SK-N-SH treated with all-trans-retinoic acid at 6 μM for 48 hours (cell line): Measurements from ENCODE around the gene XPC.

Source experiments
- ATAC-seq: fragments of 200-7000 bp; cut with Tn5 transposase; 3 replicates; pipeline ENCODE4 v1.9.1; 2020; ENCODE audit warnings: mild to moderate bottlenecking, moderate library complexity
- ARNTL ChIP-seq: fragments of 450-650 bp; formaldehyde crosslinking; IDR thresholded peaks from 2 replicates; pipeline ENCODE4 v1.5.0; 2020; ENCODE audit warnings: low read depth, mild to moderate bottlenecking, moderate library complexity, borderline replicate concordance
- BACH2 ChIP-seq: fragments of 250-450 bp; sonication (Bioruptor Pico); IDR thresholded peaks from 2 replicates; pipeline ENCODE4 v1.9.0; 2021; ENCODE audit warnings: mild to moderate bottlenecking, borderline replicate concordance
- CSDC2 ChIP-seq: fragments of 250-450 bp; sonication (Bioruptor Pico); IDR thresholded peaks from 2 replicates; pipeline ENCODE4 v1.5.0; 2020; ENCODE audit warnings: mild to moderate bottlenecking, moderate library complexity
- ESRRG ChIP-seq: fragments of 250-450 bp; sonication (Bioruptor Pico); IDR thresholded peaks from 2 replicates; pipeline ENCODE4 v1.6.1; 2021; ENCODE audit warnings: mild to moderate bottlenecking
- GLIS3 ChIP-seq: fragments of 250-450 bp; sonication (Bioruptor Pico); IDR thresholded peaks from 2 replicates; pipeline ENCODE4 v1.5.0; 2020; ENCODE audit warnings: mild to moderate bottlenecking, moderate library complexity
- ISL1 ChIP-seq: fragments of 250-450 bp; sonication (Bioruptor Pico); IDR thresholded peaks from 2 replicates; pipeline ENCODE4 v2.1.2; 2022; ENCODE audit warnings: mild to moderate bottlenecking, moderate library complexity
- OSR1 ChIP-seq: fragments of 250-450 bp; sonication (Bioruptor Pico); IDR thresholded peaks from 2 replicates; pipeline ENCODE4 v1.8.0; 2022; ENCODE audit warnings: moderate library complexity, mild to moderate bottlenecking, inconsistent platforms
- PPARA ChIP-seq: fragments of 250-450 bp; sonication (Bioruptor Pico); IDR thresholded peaks from 2 replicates; pipeline ENCODE4 v1.5.0; 2020; ENCODE audit warnings: mild to moderate bottlenecking, borderline replicate concordance
- RARB ChIP-seq: fragments of 250-450 bp; sonication (Bioruptor Pico); IDR thresholded peaks from 2 replicates; pipeline ENCODE4 v1.8.0; 2021; ENCODE audit warnings: mild to moderate bottlenecking, moderate library complexity
- SNAI2 ChIP-seq: fragments of 250-450 bp; sonication (Bioruptor Pico); IDR thresholded peaks from 2 replicates; pipeline ENCODE4 v1.5.0; 2020; ENCODE audit warnings: mild to moderate bottlenecking, moderate library complexity
- TCF4 ChIP-seq: fragments of 250-450 bp; sonication (Bioruptor Pico); IDR thresholded peaks from 2 replicates; pipeline ENCODE4 v1.8.0; 2021; ENCODE audit warnings: mild to moderate bottlenecking, moderate library complexity, borderline replicate concordance
- TOX ChIP-seq: fragments of 250-450 bp; sonication (Bioruptor Pico); IDR thresholded peaks from 2 replicates; pipeline ENCODE4 v1.8.0; 2021; ENCODE audit warnings: mild to moderate bottlenecking, moderate library complexity, borderline replicate concordance
- ZC3H10 ChIP-seq: fragments of 250-450 bp; sonication (Bioruptor Pico); IDR thresholded peaks from 2 replicates; pipeline ENCODE4 v1.5.1; 2021; ENCODE audit warnings: mild to moderate bottlenecking, moderate library complexity
- ZFP3 ChIP-seq: fragments of 250-450 bp; sonication (Bioruptor Pico); IDR thresholded peaks from 2 replicates; pipeline ENCODE4 v1.5.0; 2020; ENCODE audit warnings: mild to moderate bottlenecking, moderate library complexity
- ZFP30 ChIP-seq: fragments of 450-650 bp; formaldehyde crosslinking; IDR thresholded peaks from 2 replicates; pipeline ENCODE4 v1.5.0; 2022; ENCODE audit warnings: mild to moderate bottlenecking, moderate library complexity
- ZNF565 ChIP-seq: fragments of 450-650 bp; formaldehyde crosslinking; conservative IDR thresholded peaks from 2 replicates; pipeline ENCODE4 v1.5.0; 2020; ENCODE audit warnings: low read depth, mild to moderate bottlenecking, moderate library complexity
- ZNF70 ChIP-seq: fragments of 450-650 bp; formaldehyde crosslinking; IDR thresholded peaks from 2 replicates; pipeline ENCODE4 v1.5.0; 2020; ENCODE audit warnings: mild to moderate bottlenecking, moderate library complexity
- ZNF8 ChIP-seq: fragments of 450-650 bp; formaldehyde crosslinking; IDR thresholded peaks from 2 replicates; pipeline ENCODE4 v1.5.0; 2020; ENCODE audit warnings: mild to moderate bottlenecking, moderate library complexity
- TF ChIP-seq, protein P1 (sequence below): fragments of 250-450 bp; sonication (Bioruptor Pico); IDR thresholded peaks from 2 replicates; pipeline ENCODE4 v1.8.0; 2021; ENCODE audit warnings: low read depth, mild to moderate bottlenecking, moderate library complexity, borderline replicate concordance
- TF ChIP-seq, protein P2 (sequence below): fragments of 250-450 bp; sonication (Bioruptor Pico); IDR thresholded peaks from 2 replicates; pipeline ENCODE4 v1.8.0; 2020; ENCODE audit warnings: mild to moderate bottlenecking, moderate library complexity, borderline replicate concordance
- TF ChIP-seq, protein P3 (sequence below): fragments of 250-450 bp; sonication (Bioruptor Pico); IDR thresholded peaks from 2 replicates; pipeline ENCODE4 v1.5.1; 2020; ENCODE audit warnings: low read depth, mild to moderate bottlenecking, moderate library complexity
- TF ChIP-seq, protein P4 (sequence below): fragments of 250-450 bp; sonication (Bioruptor Pico); IDR thresholded peaks from 2 replicates; pipeline ENCODE4 v1.5.0; 2020; ENCODE audit warnings: mild to moderate bottlenecking, moderate library complexity
- TF ChIP-seq, protein P5 (sequence below): fragments of 250-450 bp; sonication (Bioruptor Pico); IDR thresholded peaks from 2 replicates; pipeline ENCODE4 v1.5.1; 2021; ENCODE audit warnings: mild to moderate bottlenecking, moderate library complexity

Gene XPC

DNA sequence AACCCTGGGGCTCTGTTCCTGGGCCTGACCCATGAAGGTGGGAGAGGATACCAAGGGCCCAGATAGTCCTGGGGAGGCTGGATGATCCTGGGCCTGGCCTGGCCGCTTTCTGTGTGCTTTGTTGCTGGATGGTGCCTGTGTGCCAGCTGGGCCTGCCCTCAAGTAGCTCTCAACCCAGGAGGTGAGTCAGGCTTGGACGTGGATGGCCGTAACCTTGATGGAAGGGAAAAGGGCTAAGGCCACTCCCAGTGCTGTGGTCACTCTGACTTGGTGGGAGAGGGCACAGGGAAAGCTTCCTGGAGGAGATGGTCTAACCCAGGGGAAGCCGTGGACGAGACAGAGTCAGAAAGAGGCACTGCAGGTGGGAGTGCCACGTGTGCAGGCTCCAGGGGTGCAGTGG is 44.1 kb downstream of the XPC start:
- ATAC-seq, result no peak
- TF ChIP-seq SNAI2 (CRISPR knock-in tag) (no peak), CSDC2 (CRISPR knock-in tag) (no peak), OSR1 (CRISPR knock-in tag) (no peak), PPARA (CRISPR knock-in tag) (no peak), ARNTL (CRISPR knock-in tag) (no peak), GLIS3 (no peak), ZNF8 (CRISPR knock-in tag) (no peak), ZFP30 (CRISPR knock-in tag) (no peak), ESRRG (CRISPR knock-in tag) (no peak), ZNF70 (no peak), TCF4 (CRISPR knock-in tag) (no peak), TOX (CRISPR knock-in tag) (no peak), ISL1 (CRISPR knock-in tag) (no peak), ZC3H10 (CRISPR knock-in tag) (no peak), ZNF565 (no peak), ZFP3 (CRISPR knock-in tag) (no peak)
- TF ChIP-seq, protein P1, sequence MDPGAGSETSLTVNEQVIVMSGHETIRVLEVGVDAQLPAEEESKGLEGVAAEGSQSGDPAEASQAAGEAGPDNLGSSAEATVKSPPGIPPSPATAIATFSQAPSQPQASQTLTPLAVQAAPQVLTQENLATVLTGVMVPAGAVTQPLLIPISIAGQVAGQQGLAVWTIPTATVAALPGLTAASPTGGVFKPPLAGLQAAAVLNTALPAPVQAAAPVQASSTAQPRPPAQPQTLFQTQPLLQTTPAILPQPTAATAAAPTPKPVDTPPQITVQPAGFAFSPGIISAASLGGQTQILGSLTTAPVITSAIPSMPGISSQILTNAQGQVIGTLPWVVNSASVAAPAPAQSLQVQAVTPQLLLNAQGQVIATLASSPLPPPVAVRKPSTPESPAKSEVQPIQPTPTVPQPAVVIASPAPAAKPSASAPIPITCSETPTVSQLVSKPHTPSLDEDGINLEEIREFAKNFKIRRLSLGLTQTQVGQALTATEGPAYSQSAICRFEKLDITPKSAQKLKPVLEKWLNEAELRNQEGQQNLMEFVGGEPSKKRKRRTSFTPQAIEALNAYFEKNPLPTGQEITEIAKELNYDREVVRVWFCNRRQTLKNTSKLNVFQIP (CRISPR knock-in tag), result no peak
- TF ChIP-seq, protein P2, sequence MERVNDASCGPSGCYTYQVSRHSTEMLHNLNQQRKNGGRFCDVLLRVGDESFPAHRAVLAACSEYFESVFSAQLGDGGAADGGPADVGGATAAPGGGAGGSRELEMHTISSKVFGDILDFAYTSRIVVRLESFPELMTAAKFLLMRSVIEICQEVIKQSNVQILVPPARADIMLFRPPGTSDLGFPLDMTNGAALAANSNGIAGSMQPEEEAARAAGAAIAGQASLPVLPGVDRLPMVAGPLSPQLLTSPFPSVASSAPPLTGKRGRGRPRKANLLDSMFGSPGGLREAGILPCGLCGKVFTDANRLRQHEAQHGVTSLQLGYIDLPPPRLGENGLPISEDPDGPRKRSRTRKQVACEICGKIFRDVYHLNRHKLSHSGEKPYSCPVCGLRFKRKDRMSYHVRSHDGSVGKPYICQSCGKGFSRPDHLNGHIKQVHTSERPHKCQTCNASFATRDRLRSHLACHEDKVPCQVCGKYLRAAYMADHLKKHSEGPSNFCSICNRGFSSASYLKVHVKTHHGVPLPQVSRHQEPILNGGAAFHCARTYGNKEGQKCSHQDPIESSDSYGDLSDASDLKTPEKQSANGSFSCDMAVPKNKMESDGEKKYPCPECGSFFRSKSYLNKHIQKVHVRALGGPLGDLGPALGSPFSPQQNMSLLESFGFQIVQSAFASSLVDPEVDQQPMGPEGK, result no peak
- TF ChIP-seq, protein P3, sequence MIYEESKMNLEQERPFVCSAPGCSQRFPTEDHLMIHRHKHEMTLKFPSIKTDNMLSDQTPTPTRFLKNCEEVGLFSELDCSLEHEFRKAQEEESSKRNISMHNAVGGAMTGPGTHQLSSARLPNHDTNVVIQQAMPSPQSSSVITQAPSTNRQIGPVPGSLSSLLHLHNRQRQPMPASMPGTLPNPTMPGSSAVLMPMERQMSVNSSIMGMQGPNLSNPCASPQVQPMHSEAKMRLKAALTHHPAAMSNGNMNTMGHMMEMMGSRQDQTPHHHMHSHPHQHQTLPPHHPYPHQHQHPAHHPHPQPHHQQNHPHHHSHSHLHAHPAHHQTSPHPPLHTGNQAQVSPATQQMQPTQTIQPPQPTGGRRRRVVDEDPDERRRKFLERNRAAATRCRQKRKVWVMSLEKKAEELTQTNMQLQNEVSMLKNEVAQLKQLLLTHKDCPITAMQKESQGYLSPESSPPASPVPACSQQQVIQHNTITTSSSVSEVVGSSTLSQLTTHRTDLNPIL, result no peak

DNA sequence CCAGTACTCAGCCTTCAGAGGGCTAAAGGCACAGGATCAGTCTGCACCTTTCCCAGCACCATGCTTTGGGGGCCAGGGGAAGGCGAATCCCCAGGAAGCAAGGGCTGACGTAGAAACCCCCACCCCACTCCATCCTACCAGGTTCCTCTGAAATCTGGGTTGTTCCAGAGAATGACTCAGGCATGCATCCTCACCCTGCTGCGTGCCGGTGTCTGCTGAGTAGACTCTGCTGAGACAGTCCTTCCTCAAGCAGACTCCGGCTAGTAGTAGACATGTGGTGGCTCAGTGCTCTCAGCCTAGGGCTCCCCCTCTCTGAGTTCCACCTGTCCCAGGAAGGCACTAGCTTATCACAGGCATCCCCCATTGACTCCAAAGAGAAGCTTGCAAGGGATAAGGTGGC is 44.5 kb downstream of the XPC start:
- ATAC-seq, result no peak; the same call in 2 of the 3 replicates
- TF ChIP-seq RARB, result no peak
- no peak for TF ChIP-seq ZNF565
- no peak for TF ChIP-seq PPARA (CRISPR knock-in tag)
- TF ChIP-seq, protein P1 (CRISPR knock-in tag), result no peak
- TF ChIP-seq, protein P3, result no peak
- TF ChIP-seq TCF4 (CRISPR knock-in tag), result no peak
- no peak for TF ChIP-seq ZFP3 (CRISPR knock-in tag)
- TF ChIP-seq, protein P4, sequence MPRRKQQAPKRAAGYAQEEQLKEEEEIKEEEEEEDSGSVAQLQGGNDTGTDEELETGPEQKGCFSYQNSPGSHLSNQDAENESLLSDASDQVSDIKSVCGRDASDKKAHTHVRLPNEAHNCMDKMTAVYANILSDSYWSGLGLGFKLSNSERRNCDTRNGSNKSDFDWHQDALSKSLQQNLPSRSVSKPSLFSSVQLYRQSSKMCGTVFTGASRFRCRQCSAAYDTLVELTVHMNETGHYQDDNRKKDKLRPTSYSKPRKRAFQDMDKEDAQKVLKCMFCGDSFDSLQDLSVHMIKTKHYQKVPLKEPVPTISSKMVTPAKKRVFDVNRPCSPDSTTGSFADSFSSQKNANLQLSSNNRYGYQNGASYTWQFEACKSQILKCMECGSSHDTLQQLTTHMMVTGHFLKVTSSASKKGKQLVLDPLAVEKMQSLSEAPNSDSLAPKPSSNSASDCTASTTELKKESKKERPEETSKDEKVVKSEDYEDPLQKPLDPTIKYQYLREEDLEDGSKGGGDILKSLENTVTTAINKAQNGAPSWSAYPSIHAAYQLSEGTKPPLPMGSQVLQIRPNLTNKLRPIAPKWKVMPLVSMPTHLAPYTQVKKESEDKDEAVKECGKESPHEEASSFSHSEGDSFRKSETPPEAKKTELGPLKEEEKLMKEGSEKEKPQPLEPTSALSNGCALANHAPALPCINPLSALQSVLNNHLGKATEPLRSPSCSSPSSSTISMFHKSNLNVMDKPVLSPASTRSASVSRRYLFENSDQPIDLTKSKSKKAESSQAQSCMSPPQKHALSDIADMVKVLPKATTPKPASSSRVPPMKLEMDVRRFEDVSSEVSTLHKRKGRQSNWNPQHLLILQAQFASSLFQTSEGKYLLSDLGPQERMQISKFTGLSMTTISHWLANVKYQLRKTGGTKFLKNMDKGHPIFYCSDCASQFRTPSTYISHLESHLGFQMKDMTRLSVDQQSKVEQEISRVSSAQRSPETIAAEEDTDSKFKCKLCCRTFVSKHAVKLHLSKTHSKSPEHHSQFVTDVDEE (CRISPR knock-in tag), result no peak
- no peak for TF ChIP-seq ISL1 (CRISPR knock-in tag)
- TF ChIP-seq ZFP30 (CRISPR knock-in tag), result no peak
- no peak for TF ChIP-seq ZNF8 (CRISPR knock-in tag)
- TF ChIP-seq, protein P2, result no peak
- no peak for TF ChIP-seq ZC3H10 (CRISPR knock-in tag)
- TF ChIP-seq, protein P5, sequence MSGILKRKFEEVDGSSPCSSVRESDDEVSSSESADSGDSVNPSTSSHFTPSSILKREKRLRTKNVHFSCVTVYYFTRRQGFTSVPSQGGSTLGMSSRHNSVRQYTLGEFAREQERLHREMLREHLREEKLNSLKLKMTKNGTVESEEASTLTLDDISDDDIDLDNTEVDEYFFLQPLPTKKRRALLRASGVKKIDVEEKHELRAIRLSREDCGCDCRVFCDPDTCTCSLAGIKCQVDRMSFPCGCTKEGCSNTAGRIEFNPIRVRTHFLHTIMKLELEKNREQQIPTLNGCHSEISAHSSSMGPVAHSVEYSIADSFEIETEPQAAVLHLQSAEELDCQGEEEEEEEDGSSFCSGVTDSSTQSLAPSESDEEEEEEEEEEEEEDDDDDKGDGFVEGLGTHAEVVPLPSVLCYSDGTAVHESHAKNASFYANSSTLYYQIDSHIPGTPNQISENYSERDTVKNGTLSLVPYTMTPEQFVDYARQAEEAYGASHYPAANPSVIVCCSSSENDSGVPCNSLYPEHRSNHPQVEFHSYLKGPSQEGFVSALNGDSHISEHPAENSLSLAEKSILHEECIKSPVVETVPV (CRISPR knock-in tag), result no peak
- no peak for TF ChIP-seq BACH2 (CRISPR knock-in tag)
- no peak for TF ChIP-seq ARNTL (CRISPR knock-in tag)
